ENCODE data around the gene GPRIN1. TPM values are rescaled to one million over a fixed set of nuclear protein-coding genes. Genes with fewer than 3 reads are reported as not detected.
A peak's percentile ranks its signal among the peaks of the same experiment; 100 is the strongest.

Gene GPRIN1
- total RNA-seq = 4.9 and 6.3 TPM in 2 replicates
- 1.9 and 5.0 TPM in 2 replicates for polyA plus RNA-seq
- 4.0 and 10.0 TPM in 2 replicates for polyA plus RNA-seq (2012)
- polyA minus RNA-seq (ENCODE audit: low replicate concordance) = 2.1 and 12.3 TPM in 2 replicates

DNA sequence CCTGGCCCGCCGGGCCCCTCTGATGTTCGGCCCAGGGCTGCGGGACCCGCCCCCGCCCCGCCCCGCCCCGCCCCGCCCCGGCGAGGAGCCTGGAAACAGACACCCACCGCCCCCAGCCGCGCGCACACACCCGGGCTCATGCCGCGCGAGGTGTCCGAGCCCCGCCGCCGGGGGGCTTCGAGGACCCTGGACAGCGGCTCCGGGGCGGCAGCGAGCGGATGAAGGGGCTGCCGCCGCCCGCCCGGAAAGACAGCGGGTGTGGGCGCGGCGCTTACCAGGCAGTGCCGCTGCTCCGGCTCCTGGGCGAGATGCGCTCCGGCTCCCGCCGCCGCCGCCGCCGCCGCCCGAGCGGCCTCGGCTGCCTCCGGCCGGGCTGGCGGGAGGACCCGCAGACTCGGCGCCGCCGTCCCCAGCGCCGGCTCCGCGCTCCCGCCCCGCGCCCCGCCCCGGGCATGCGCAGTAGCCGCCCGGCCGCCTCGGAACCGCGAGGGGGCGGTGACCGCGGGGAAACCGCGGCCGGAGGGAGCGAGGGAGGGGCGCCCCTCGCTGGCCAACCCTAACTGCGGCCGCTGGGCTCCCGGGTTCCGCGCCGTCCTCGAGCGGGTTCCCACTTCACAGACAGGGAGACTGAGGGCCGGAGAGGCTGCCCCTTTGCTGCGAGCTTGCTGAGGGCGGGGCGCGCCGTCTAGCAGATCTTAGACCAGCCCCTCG lies at the start of gene GPRIN1:
GPRIN1 (minus strand) TSS at position 433 of the 711 bp plus-strand sequence. CDS start 10,322 bp downstream, outside the sequence.
- peak within 1 kb of the TSS; percentile 59 for H3K9ac ChIP-seq (ENCODE audit: insufficient read depth, low read length)
- peak within 1 kb of the TSS; percentile 69 for H2AFZ ChIP-seq (ENCODE audit: low read length)
- no peaks in the 10 kb centered on the region for H3K27me3 ChIP-seq (ENCODE audit: control insufficient read depth, insufficient read depth, low read length)
- H3K27ac ChIP-seq (ENCODE audit: insufficient read depth, low read length) = no peak within 1 kb of the TSS
- DNase-seq (ENCODE audit: low read depth in 2 of 2) = peak; percentile 29 to 45
- TF ChIP-seq EZH2 (IDR thresholded peaks at IDR 0.05; ENCODE audit: low read length, missing control alignments) = no peak
- TF ChIP-seq, protein P1, sequence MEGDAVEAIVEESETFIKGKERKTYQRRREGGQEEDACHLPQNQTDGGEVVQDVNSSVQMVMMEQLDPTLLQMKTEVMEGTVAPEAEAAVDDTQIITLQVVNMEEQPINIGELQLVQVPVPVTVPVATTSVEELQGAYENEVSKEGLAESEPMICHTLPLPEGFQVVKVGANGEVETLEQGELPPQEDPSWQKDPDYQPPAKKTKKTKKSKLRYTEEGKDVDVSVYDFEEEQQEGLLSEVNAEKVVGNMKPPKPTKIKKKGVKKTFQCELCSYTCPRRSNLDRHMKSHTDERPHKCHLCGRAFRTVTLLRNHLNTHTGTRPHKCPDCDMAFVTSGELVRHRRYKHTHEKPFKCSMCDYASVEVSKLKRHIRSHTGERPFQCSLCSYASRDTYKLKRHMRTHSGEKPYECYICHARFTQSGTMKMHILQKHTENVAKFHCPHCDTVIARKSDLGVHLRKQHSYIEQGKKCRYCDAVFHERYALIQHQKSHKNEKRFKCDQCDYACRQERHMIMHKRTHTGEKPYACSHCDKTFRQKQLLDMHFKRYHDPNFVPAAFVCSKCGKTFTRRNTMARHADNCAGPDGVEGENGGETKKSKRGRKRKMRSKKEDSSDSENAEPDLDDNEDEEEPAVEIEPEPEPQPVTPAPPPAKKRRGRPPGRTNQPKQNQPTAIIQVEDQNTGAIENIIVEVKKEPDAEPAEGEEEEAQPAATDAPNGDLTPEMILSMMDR (conservative IDR thresholded peaks at IDR 0.05 in 1 of 2, IDR thresholded peaks at IDR 0.05 in 1 of 2; ENCODE audit: low read depth in 1 of 2, low read length in 2 of 2) = peak in 1 of 2 donors; percentile 26
- H3K4me3 ChIP-seq (replicated peaks in 1 of 4; ENCODE audit: control extremely low read depth in 1 of 4, insufficient read depth in 1 of 4, low read depth in 3 of 4, low read length in 4 of 4) = peak within 1 kb of the TSS; percentile 45 to 71 (median 61)
- H4K20me1 ChIP-seq (ENCODE audit: control insufficient read depth, extremely low read depth, insufficient read depth, low read length) = no peaks in the 10 kb centered on the region
- H3K9me3 ChIP-seq (ENCODE audit: control insufficient read depth, insufficient read depth, low read depth, low read length) = no peaks in the 10 kb centered on the region
- no peaks in the 10 kb centered on the region for H3K36me3 ChIP-seq (ENCODE audit: control insufficient read depth, insufficient read depth, low read length)
- H3K79me2 ChIP-seq (ENCODE audit: control insufficient read depth, insufficient read depth, low read length) = no peaks in the 10 kb centered on the region
- peak within 1 kb of the TSS; percentile 82 for H3K4me2 ChIP-seq (ENCODE audit: extremely low read depth, insufficient read depth, low read length)
- peaks cover 13% of the 10 kb centered on the region for H3K4me1 ChIP-seq (ENCODE audit: control insufficient read depth, extremely low read depth, insufficient read depth, low read length)

DNA sequence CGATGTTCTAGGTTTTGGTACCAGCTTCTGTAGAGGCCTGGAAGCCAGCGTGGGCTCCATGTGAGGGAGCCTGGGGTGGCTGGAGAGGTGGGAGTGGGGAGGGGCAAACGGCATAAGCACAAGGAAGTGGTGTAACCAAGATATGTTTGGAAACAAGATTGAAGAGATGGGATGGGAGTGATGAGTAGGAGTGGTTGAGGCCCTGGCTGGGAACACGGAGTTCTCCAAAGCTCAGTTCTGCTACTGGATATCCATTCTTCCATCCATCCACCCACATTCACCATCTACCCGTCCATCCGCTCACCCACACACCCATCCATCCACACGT lies 49.5 kb upstream of the GPRIN1 start:
- Histone ChIP-seq H3K4me3 (replicated peaks in 1 of 4; ENCODE audit: control extremely low read depth in 1 of 4, insufficient read depth in 1 of 4, low read depth in 3 of 4, low read length in 4 of 4) (no peak overlapping the region), H3K4me2 (ENCODE audit: extremely low read depth, insufficient read depth, low read length) (no peak overlapping the region), H3K79me2 (ENCODE audit: control insufficient read depth, insufficient read depth, low read length) (no peaks in the 10 kb centered on the region), H3K36me3 (ENCODE audit: control insufficient read depth, insufficient read depth, low read length) (peaks cover 2% of the 10 kb centered on the region), H3K27ac (ENCODE audit: insufficient read depth, low read length) (no peak overlapping the region), H3K27me3 (ENCODE audit: control insufficient read depth, insufficient read depth, low read length) (peaks cover 2% of the 10 kb centered on the region), H4K20me1 (ENCODE audit: control insufficient read depth, extremely low read depth, insufficient read depth, low read length) (no peaks in the 10 kb centered on the region), H3K4me1 (ENCODE audit: control insufficient read depth, extremely low read depth, insufficient read depth, low read length) (peaks cover 2% of the 10 kb centered on the region), H2AFZ (ENCODE audit: low read length) (no peak overlapping the region), H3K9me3 (ENCODE audit: control insufficient read depth, insufficient read depth, low read depth, low read length) (no peaks in the 10 kb centered on the region), H3K9ac (ENCODE audit: insufficient read depth, low read length) (no peak overlapping the region)
- TF ChIP-seq, protein P1 (conservative IDR thresholded peaks at IDR 0.05 in 1 of 2, IDR thresholded peaks at IDR 0.05 in 1 of 2; ENCODE audit: low read depth in 1 of 2, low read length in 2 of 2) = no peak
- no peak for TF ChIP-seq EZH2 (IDR thresholded peaks at IDR 0.05; ENCODE audit: low read length, missing control alignments)
- no peak for DNase-seq (ENCODE audit: low read depth in 2 of 2)

DNA sequence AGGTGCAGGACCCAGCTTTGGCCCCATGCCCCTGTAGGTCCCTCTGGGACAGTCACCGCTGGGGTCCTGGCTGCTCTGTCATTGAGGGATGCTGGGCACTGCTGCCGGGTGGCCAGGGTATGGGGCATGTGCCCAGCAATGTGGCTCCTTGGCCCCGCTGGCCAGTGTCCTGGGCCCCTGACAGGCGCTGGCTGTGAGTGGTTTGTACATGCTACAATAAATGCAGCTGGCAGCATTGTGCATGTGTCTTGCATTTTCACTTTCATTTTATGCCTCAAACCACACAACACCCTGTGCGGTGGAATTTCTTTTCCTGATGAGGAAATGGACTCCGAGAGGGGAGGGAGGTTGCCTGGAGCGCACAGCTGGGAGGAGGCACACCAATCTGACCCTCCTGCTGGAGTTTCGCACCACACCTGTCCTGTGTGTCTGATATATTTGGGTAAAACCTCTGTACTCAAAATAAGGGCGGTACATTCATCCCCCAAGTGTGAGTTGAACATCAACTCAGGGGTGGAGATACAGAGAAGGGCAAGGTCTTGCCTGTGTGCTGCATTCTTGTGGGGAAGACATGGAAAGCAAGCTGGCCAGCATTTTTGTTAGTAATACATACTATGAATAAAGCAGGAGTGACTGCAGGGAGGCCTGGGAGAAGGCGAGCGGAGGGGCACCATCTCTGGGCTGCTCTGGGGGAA lies 49.0 kb upstream of the GPRIN1 start:
- TF ChIP-seq, protein P1 (conservative IDR thresholded peaks at IDR 0.05 in 1 of 2, IDR thresholded peaks at IDR 0.05 in 1 of 2; ENCODE audit: low read depth in 1 of 2, low read length in 2 of 2) = no peak
- TF ChIP-seq EZH2 (IDR thresholded peaks at IDR 0.05; ENCODE audit: low read length, missing control alignments) = no peak
- no peaks in the 10 kb centered on the region for H3K79me2 ChIP-seq (ENCODE audit: control insufficient read depth, insufficient read depth, low read length)
- H3K4me2 ChIP-seq (ENCODE audit: extremely low read depth, insufficient read depth, low read length) = peak overlapping the region; percentile 68
- H2AFZ ChIP-seq (ENCODE audit: low read length) = peak overlapping the region; percentile 20
- H3K4me1 ChIP-seq (ENCODE audit: control insufficient read depth, extremely low read depth, insufficient read depth, low read length) = peaks cover 2% of the 10 kb centered on the region
- DNase-seq (ENCODE audit: low read depth in 2 of 2) = peak; percentile 19 to 31
- H3K4me3 ChIP-seq (replicated peaks in 1 of 4; ENCODE audit: control extremely low read depth in 1 of 4, insufficient read depth in 1 of 4, low read depth in 3 of 4, low read length in 4 of 4) = no peak overlapping the region
- H3K27ac ChIP-seq (ENCODE audit: insufficient read depth, low read length) = no peak overlapping the region
- H4K20me1 ChIP-seq (ENCODE audit: control insufficient read depth, extremely low read depth, insufficient read depth, low read length) = no peaks in the 10 kb centered on the region
- peaks cover under 1% of the 10 kb centered on the region for H3K27me3 ChIP-seq (ENCODE audit: control insufficient read depth, insufficient read depth, low read length)
- H3K36me3 ChIP-seq (ENCODE audit: control insufficient read depth, insufficient read depth, low read length) = peaks cover 2% of the 10 kb centered on the region
- no peaks in the 10 kb centered on the region for H3K9me3 ChIP-seq (ENCODE audit: control insufficient read depth, insufficient read depth, low read depth, low read length)
- H3K9ac ChIP-seq (ENCODE audit: insufficient read depth, low read length) = no peak overlapping the region

Measured in fibroblast of lung (primary cell).